LHCN-M2 (cell line): Measurements from ENCODE around the gene TOX2. TPM values are rescaled to one million over a fixed set of nuclear protein-coding genes. Genes with fewer than 3 reads are reported as not detected.

ENCODE experiments used
- DNase-seq: peaks from one replicate; pipeline ENCODE4 v3.0.0-alpha.2; 2012; ENCODE audit warnings: low read depth
- total RNA-seq: library from RNA; depleted of rRNA; stranded (reverse); fragments of >200 nt; gene quantifications from 2 replicates; pipeline ENCODE4 v1.2.3, GENCODE V29; 2014

The TOX2 gene
- total RNA-seq, 1 experiment from 2014 or later, result 1.6 TPM

GRCh38 chr20:43940518-43941225 lies 26.0 kb downstream of the TOX2 start:
- DNase-seq, result no peak

- no peak for DNase-seq
These were observed 27.0 kb downstream of the TOX2 start for GRCh38 chr20:43941476-43942200.

GRCh38 chr20:43942201-43942590 lies 27.5 kb downstream of the TOX2 start:
- peak; percentile 19 for DNase-seq

GRCh38 chr20:43942667-43943285 lies 28.1 kb downstream of the TOX2 start:
- peak; percentile 71 for DNase-seq

GRCh38 chr20:43943725-43944124 lies 29.1 kb downstream of the TOX2 start:
- DNase-seq, result no peak

GRCh38 chr20:43944653-43945235 lies 30.1 kb downstream of the TOX2 start:
- DNase-seq, result no peak

- no peak for DNase-seq
These were observed 30.9 kb downstream of the TOX2 start for GRCh38 chr20:43945391-43946205.

- DNase-seq, result no peak
These were observed 31.5 kb downstream of the TOX2 start for GRCh38 chr20:43946206-43946491.

- no peak for DNase-seq
These were observed 32.1 kb downstream of the TOX2 start for GRCh38 chr20:43946659-43947315.

- no peak for DNase-seq
These were observed 32.7 kb downstream of the TOX2 start for GRCh38 chr20:43947316-43947710.

GRCh38 chr20:43948455-43948854 lies 33.8 kb downstream of the TOX2 start:
- DNase-seq, result no peak

- DNase-seq, result no peak
These were observed 34.6 kb downstream of the TOX2 start for GRCh38 chr20:43949248-43949647.

GRCh38 chr20:43949741-43950618 lies 35.3 kb downstream of the TOX2 start:
- DNase-seq, result no peak

- peak; percentile 42 for DNase-seq
These were observed 39.4 kb downstream of the TOX2 start for GRCh38 chr20:43953919-43954592.

GRCh38 chr20:43954704-43955061 lies 40.0 kb downstream of the TOX2 start:
- DNase-seq, result no peak

- peak; percentile 97 for DNase-seq
These were observed 40.6 kb downstream of the TOX2 start for GRCh38 chr20:43955062-43955749.

GRCh38 chr20:43955750-43956191 lies 41.1 kb downstream of the TOX2 start:
- DNase-seq, result no peak

GRCh38 chr20:43957392-43957791 lies 42.7 kb downstream of the TOX2 start:
- no peak for DNase-seq

- DNase-seq, result no peak
These were observed 44.0 kb downstream of the TOX2 start for GRCh38 chr20:43958626-43959025.
